Mesendoderm (in vitro differentiated cells): Measurements from ENCODE around the gene CD79A.

ENCODE experiments used
- DNase-seq: peaks from one replicate; pipeline ENCODE4 v3.0.0; 2013
- H2AK5ac ChIP-seq: 2 replicates; pipeline ENCODE4 v1.6.1; 2013; ENCODE audit warnings: low read length, inconsistent platforms
- H2BK120ac ChIP-seq: 2 replicates; pipeline ENCODE4 v1.6.1; 2013; ENCODE audit warnings: low read depth, mild to moderate bottlenecking, low read length, moderate library complexity, mixed read lengths
- H2BK15ac ChIP-seq: replicated peaks from 2 replicates; pipeline ENCODE4 v1.6.1; 2013; ENCODE audit warnings: low read depth, mild to moderate bottlenecking, moderate library complexity
- H2BK5ac ChIP-seq: 2 replicates; pipeline ENCODE4 v1.6.1; 2013; ENCODE audit warnings: low read length, inconsistent platforms
- H3K18ac ChIP-seq: 2 replicates; pipeline ENCODE4 v1.6.1; 2013; ENCODE audit warnings: mild to moderate bottlenecking, low read length, mixed read lengths
- H3K23ac ChIP-seq: one replicate; pipeline ENCODE4 v1.6.1; 2013; ENCODE audit warnings: low read length
- H3K27ac ChIP-seq: 2 replicates; pipeline ENCODE4 v1.5.1; 2013; ENCODE audit warnings: low read depth, mild to moderate bottlenecking, inconsistent platforms, low read length, moderate library complexity
- H3K27me3 ChIP-seq: 2 replicates; pipeline ENCODE4 v1.6.1; 2013; ENCODE audit warnings: low read length, control low read depth, mild to moderate bottlenecking, inconsistent platforms; ENCODE audit not compliant: insufficient read depth, poor library complexity
- H3K36me3 ChIP-seq: 2 replicates; pipeline ENCODE4 v1.6.1; 2013; ENCODE audit warnings: low read length, inconsistent platforms; ENCODE audit not compliant: control insufficient read depth, insufficient read depth
- H3K4ac ChIP-seq: one replicate; pipeline ENCODE4 v1.6.1; 2013; ENCODE audit warnings: low read depth, mild to moderate bottlenecking, low read length, moderate library complexity
- H3K4me1 ChIP-seq: 2 replicates; pipeline ENCODE4 v1.6.1; 2013; ENCODE audit warnings: low read depth, low read length, inconsistent platforms; ENCODE audit not compliant: control insufficient read depth
- H3K4me2 ChIP-seq: 2 replicates; pipeline ENCODE4 v1.6.1; 2013; ENCODE audit warnings: low read length
- H3K4me3 ChIP-seq: 2 replicates; pipeline ENCODE4 v1.5.1; 2013; ENCODE audit warnings: mild to moderate bottlenecking, low read length
- H3K56ac ChIP-seq: one replicate; pipeline ENCODE4 v1.6.1; 2013; ENCODE audit warnings: low read length
- H3K79me1 ChIP-seq: 2 replicates; pipeline ENCODE4 v1.6.1; 2013; ENCODE audit warnings: low read length, inconsistent platforms
- H3K79me2 ChIP-seq: 2 replicates; pipeline ENCODE4 v1.6.1; 2013; ENCODE audit warnings: mild to moderate bottlenecking, low read length; ENCODE audit not compliant: control insufficient read depth, insufficient read depth
- H3K9ac ChIP-seq: 2 replicates; pipeline ENCODE4 v1.6.1; 2013; ENCODE audit warnings: low read length, inconsistent platforms
- H4K5ac ChIP-seq: one replicate; pipeline ENCODE4 v1.6.1; 2013; ENCODE audit warnings: low read length
- H4K8ac ChIP-seq: one replicate; pipeline ENCODE4 v1.6.1; 2013; ENCODE audit warnings: low read depth, mild to moderate bottlenecking, control low read depth, low read length, moderate library complexity
- WGBS: extraction: QIAGEN DNeasy Blood & Tissue Kit; methylation state at CpG from one replicate; pipeline ENCODE4 v1.1.7; 2013; ENCODE audit warnings: low lambda C conversion rate, missing lambda C conversion rate; ENCODE audit not compliant: insufficient coverage; ENCODE audit errors: extremely low coverage; 5-methylcytosine and 5-hydroxymethylcytosine counted together

CD79A gene

DNA sequence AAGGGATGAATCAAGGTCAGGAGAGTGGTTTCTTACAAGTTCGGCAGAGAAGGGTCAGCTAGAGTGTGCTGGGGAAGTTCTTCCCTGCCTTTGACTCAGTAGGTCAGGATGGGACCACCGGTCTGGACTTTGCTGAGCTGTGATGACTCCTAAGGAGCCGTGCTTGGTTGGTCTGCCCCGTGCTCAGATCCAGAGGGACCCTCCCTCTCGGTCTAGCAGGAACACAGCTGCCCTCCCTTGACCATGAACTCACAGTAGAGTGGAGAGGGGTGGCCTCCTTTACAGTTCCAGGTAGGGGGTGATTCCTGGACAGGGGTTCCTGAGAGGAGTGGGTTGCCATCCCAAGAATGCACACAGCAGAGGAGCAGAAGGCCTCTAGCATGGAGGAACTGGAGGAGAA is 12.7 kb upstream of the CD79A start:
- no peak overlapping the region for H4K5ac ChIP-seq
- H3K27ac ChIP-seq = no peak overlapping the region
- no peak overlapping the region for H3K4me3 ChIP-seq
- no peak overlapping the region for H2AK5ac ChIP-seq
- no peak overlapping the region for H4K8ac ChIP-seq
- H2BK15ac ChIP-seq = no peak overlapping the region
- no CpG with 5 or more reads among the region's 5 CpGs for WGBS
- H3K23ac ChIP-seq = no peak overlapping the region
- H3K27me3 ChIP-seq = no peaks in the 10 kb centered on the region
- peak overlapping the region; percentile 46 for H3K56ac ChIP-seq
- no peak for DNase-seq
- no peak overlapping the region for H3K18ac ChIP-seq
- no peak overlapping the region for H2BK120ac ChIP-seq
- H2BK5ac ChIP-seq = no peak overlapping the region
- no peak overlapping the region for H3K4me2 ChIP-seq
- H3K36me3 ChIP-seq = peaks cover 33% of the 10 kb centered on the region
- peaks cover 35% of the 10 kb centered on the region for H3K79me1 ChIP-seq
- H3K79me2 ChIP-seq = peaks cover 57% of the 10 kb centered on the region
- peaks cover 8% of the 10 kb centered on the region for H3K4me1 ChIP-seq
- H3K9ac ChIP-seq = peak overlapping the region; percentile 36
- no peak overlapping the region for H3K4ac ChIP-seq

GRCh38 chr19:41866284-41866683 is 10.8 kb upstream of the CD79A start:
- Histone ChIP-seq H3K4me1 (peaks cover 8% of the 10 kb centered on the region), H3K18ac (no peak overlapping the region), H2BK120ac (no peak overlapping the region), H2BK15ac (no peak overlapping the region), H4K8ac (no peak overlapping the region), H4K5ac (no peak overlapping the region), H3K27me3 (no peaks in the 10 kb centered on the region), H3K79me2 (peaks cover 45% of the 10 kb centered on the region), H3K23ac (no peak overlapping the region), H3K79me1 (peaks cover 33% of the 10 kb centered on the region), H3K56ac (no peak overlapping the region), H3K9ac (peak overlapping the region; percentile 23), H2AK5ac (no peak overlapping the region), H3K4me3 (no peak overlapping the region), H2BK5ac (no peak overlapping the region), H3K4ac (no peak overlapping the region), H3K27ac (no peak overlapping the region), H3K36me3 (peaks cover 31% of the 10 kb centered on the region), H3K4me2 (no peak overlapping the region)
- no CpG with 5 or more reads among the region's 3 CpGs for WGBS
- DNase-seq = no peak

DNA sequence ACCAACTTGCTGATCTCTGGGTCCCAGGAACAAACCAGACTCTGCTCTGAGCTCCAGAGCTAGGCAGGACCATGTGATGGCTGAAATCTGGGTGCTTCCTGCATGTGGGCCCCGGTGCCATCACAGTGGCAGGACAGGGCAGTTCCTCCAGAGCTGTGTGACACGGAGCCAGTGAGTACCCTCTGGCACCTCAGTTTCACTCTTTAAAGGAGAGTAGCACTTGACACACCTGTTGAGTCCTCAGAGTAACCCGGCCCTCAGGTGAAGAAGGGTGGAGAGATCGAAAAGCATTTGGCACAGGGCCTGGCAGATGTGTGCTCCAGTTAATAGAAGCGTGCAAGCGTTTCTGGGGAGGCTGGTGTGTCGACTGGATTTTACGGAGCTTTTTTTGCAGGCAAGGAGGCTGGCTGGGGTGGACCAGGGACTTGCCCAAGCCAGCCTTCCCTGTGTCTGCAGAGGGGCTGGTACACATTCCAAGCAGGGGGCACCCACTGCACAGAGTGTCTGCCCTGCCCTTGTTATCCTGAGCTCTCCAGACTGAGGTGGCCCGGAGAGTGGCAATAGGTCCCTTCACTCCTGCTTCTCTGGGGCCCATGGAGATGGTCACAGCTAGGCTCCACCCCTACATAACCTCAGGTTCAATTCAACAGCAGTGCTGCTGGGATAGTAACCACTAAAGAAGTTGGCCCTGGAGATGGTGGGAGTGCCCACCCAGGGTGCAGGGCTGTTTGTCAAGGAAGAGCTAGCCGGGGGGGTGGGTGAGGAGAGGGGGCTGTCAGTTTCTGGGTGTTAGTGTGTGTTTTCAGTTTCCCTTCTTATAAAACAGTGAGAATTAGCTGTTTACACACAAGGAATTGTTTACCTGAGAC is 8.7 kb upstream of the CD79A start:
- peaks cover 21% of the 10 kb centered on the region for H3K79me1 ChIP-seq
- H3K27ac ChIP-seq = no peak overlapping the region
- no CpG with 5 or more reads among the region's 10 CpGs for WGBS
- H3K4ac ChIP-seq = no peak overlapping the region
- H2BK15ac ChIP-seq = no peak overlapping the region
- H3K79me2 ChIP-seq = peaks cover 24% of the 10 kb centered on the region
- no peak overlapping the region for H2AK5ac ChIP-seq
- H4K5ac ChIP-seq = no peak overlapping the region
- H4K8ac ChIP-seq = no peak overlapping the region
- DNase-seq = no peak
- H3K9ac ChIP-seq = no peak overlapping the region
- peaks cover 2% of the 10 kb centered on the region for H3K4me1 ChIP-seq
- no peak overlapping the region for H3K56ac ChIP-seq
- no peak overlapping the region for H2BK5ac ChIP-seq
- H3K18ac ChIP-seq = no peak overlapping the region
- H3K4me3 ChIP-seq = no peak overlapping the region
- H3K27me3 ChIP-seq = no peaks in the 10 kb centered on the region
- H3K4me2 ChIP-seq = no peak overlapping the region
- peaks cover 24% of the 10 kb centered on the region for H3K36me3 ChIP-seq
- no peak overlapping the region for H2BK120ac ChIP-seq
- H3K23ac ChIP-seq = no peak overlapping the region

- Histone ChIP-seq H3K27ac (no peak overlapping the region), H3K79me2 (peaks cover 21% of the 10 kb centered on the region), H3K9ac (no peak overlapping the region), H3K4me2 (no peak overlapping the region), H3K27me3 (no peaks in the 10 kb centered on the region), H3K79me1 (peaks cover 19% of the 10 kb centered on the region), H4K8ac (no peak overlapping the region), H3K4me3 (no peak overlapping the region), H2BK15ac (no peak overlapping the region), H3K36me3 (peaks cover 21% of the 10 kb centered on the region), H4K5ac (no peak overlapping the region), H2BK120ac (no peak overlapping the region), H3K4me1 (no peaks in the 10 kb centered on the region), H2BK5ac (no peak overlapping the region), H3K23ac (no peak overlapping the region), H3K4ac (no peak overlapping the region), H3K56ac (no peak overlapping the region), H3K18ac (no peak overlapping the region), H2AK5ac (no peak overlapping the region)
- no peak for DNase-seq
- no CpG with 5 or more reads among the region's 12 CpGs for WGBS
These were observed 8.1 kb upstream of the CD79A start for GRCh38 chr19:41868989-41869300.

DNA sequence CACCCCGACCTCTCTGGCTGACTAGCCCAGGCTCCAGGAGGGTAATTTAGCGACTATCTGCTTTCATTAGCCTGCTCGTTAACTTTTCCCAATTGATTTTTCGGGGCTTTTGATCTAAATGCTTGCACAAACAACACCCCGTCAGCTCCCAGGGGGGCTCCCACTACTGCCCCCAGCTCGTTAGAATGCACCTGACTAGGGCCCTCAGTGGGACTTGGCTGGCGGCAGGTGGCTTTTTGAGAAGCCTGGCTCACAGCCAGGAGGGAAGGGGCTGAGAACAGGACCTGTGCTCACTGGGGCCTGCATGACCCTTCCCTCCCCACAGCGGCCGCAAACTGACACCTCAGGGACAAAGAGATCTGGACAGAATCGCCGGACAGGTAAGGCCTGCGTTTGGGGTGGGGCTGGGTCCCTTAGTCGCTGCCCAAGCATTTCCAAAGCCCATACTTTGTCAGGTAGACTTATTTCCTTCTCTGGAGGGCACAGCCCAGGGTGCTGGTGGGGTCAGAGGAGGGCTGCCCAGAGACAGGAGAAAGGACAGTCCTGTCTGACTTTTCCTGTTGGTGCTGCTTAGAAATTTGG is 7.6 kb upstream of the CD79A start:
- Histone ChIP-seq H3K9ac (no peak overlapping the region), H3K79me2 (peaks cover 16% of the 10 kb centered on the region), H4K5ac (no peak overlapping the region), H2BK15ac (no peak overlapping the region), H3K79me1 (peaks cover 16% of the 10 kb centered on the region), H3K27me3 (no peaks in the 10 kb centered on the region), H4K8ac (no peak overlapping the region), H3K27ac (no peak overlapping the region), H3K4me3 (no peak overlapping the region), H2AK5ac (no peak overlapping the region), H3K4ac (no peak overlapping the region), H3K18ac (no peak overlapping the region), H2BK5ac (no peak overlapping the region), H3K56ac (no peak overlapping the region), H3K4me2 (no peak overlapping the region), H3K23ac (no peak overlapping the region), H3K4me1 (no peaks in the 10 kb centered on the region), H2BK120ac (no peak overlapping the region), H3K36me3 (peaks cover 17% of the 10 kb centered on the region)
- no peak for DNase-seq
- WGBS = no CpG with 5 or more reads among the region's 13 CpGs
